Measurements from ENCODE around the gene RFX2. TPM values are rescaled to one million over a fixed set of nuclear protein-coding genes. Genes with fewer than 3 reads are reported as not detected.
A peak's percentile ranks its signal among the peaks of the same experiment; 100 is the strongest.

The RFX2 gene
- total and polyA plus RNA-seq, 2 experiments from 2014 or later, result 2.3 to 4.9 TPM

DNA sequence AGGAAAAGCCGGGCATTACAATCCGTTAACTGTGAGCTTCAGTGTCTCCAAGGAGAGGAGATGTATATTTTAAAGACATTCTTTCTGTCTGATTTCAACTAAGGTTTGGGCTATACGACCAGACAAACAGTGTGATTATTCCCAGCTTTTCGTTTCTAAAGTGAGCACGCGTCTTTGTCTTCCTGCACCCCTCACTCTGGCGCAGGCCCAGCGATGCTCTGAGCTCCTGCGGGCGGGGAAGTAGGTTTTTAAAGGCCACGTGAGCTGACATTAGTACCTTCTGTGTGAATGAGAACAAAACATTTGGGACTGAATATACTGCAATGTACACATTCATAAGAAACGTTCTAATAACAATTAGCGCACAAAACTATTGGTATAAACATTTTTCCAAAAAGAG lies 117.1 kb downstream of the RFX2 start:
- no peaks in the 10 kb centered on the region for H3K27me3 ChIP-seq
- H3K9me2 ChIP-seq (replicated peaks; ENCODE audit: insufficient read depth), result no peaks in the 10 kb centered on the region
- H3K36me3 ChIP-seq (replicated peaks; ENCODE audit: insufficient read depth, low read depth), result no peaks in the 10 kb centered on the region
- TF ChIP-seq EZH2phosphoT487 (IDR thresholded peaks at IDR 0.05; ENCODE audit: low read depth, severe bottlenecking, unreplicated experiment) (no peak), CTCF (IDR thresholded peaks at IDR 0.05; ENCODE audit: poor library complexity) (no peak), EZH2 (IDR thresholded peaks at IDR 0.05; ENCODE audit: borderline replicate concordance) (no peak)
- DNase-seq (ENCODE audit: low spot score), result no peak
- WGBS (ENCODE audit: low lambda C conversion rate, missing lambda C conversion rate), result 75% methylated on average over 13 of the region's 13 CpGs
- no peaks in the 10 kb centered on the region for H3K79me2 ChIP-seq
- peak overlapping the region; percentile 56 for H3K4me2 ChIP-seq
- peaks cover 17% of the 10 kb centered on the region for H3K4me1 ChIP-seq (ENCODE audit: insufficient read depth)
- H3K4me3 ChIP-seq, result no peak overlapping the region
- no peaks in the 10 kb centered on the region for H3K9me3 ChIP-seq (ENCODE audit: low read depth)
- H2AFZ ChIP-seq, result no peak overlapping the region
- no peaks in the 10 kb centered on the region for H4K20me1 ChIP-seq (ENCODE audit: insufficient read depth, poor library complexity, severe bottlenecking)
- H3K27ac ChIP-seq, result peak overlapping the region; percentile 46

GRCh38 chr19:5992756-5993155 lies 117.5 kb downstream of the RFX2 start:
- H3K36me3 ChIP-seq (replicated peaks; ENCODE audit: insufficient read depth, low read depth), result no peaks in the 10 kb centered on the region
- H3K4me3 ChIP-seq, result no peak overlapping the region
- peak overlapping the region; percentile 46 for H3K27ac ChIP-seq
- H3K79me2 ChIP-seq, result no peaks in the 10 kb centered on the region
- no peak overlapping the region for H2AFZ ChIP-seq
- H3K9me2 ChIP-seq (replicated peaks; ENCODE audit: insufficient read depth), result no peaks in the 10 kb centered on the region
- no peaks in the 10 kb centered on the region for H4K20me1 ChIP-seq (ENCODE audit: insufficient read depth, poor library complexity, severe bottlenecking)
- peaks cover 17% of the 10 kb centered on the region for H3K4me1 ChIP-seq (ENCODE audit: insufficient read depth)
- no peak for TF ChIP-seq EZH2phosphoT487 (IDR thresholded peaks at IDR 0.05; ENCODE audit: low read depth, severe bottlenecking, unreplicated experiment)
- TF ChIP-seq EZH2 (IDR thresholded peaks at IDR 0.05; ENCODE audit: borderline replicate concordance), result no peak
- TF ChIP-seq CTCF (IDR thresholded peaks at IDR 0.05; ENCODE audit: poor library complexity), result no peak
- DNase-seq (ENCODE audit: low spot score), result no peak
- no peaks in the 10 kb centered on the region for H3K27me3 ChIP-seq
- no peaks in the 10 kb centered on the region for H3K9me3 ChIP-seq (ENCODE audit: low read depth)
- H3K4me2 ChIP-seq, result no peak overlapping the region
- WGBS (ENCODE audit: low lambda C conversion rate, missing lambda C conversion rate), result 81% methylated on average over 11 of the region's 11 CpGs

DNA sequence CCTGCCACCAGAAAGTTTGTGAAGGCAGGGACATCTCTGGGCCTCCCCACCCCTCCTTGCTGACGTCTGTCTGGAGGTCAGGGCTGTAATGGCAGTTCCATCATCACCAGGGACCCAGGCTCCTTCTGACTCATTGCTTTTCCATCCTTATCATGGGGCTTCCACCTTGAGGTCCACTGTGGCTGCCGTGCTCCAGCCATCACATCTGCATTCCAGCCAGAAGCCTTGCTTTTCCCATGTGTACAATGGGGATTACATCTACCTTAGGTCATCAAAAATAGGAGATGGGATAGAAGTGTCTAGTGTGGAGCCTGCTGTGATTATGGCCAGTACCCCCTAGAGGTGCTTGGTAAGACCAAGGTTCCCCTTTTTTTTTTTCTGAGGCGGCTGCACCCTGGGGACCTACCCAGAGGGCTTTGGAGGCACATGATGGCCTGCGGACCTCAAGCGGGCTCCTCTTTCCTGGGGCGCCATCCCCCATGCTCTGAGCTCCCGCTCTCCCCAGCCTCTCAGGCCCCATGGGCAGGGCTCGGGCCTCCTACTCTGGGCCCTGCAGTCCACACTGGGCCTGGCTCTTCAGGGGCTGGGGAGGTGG lies 119.0 kb downstream of the RFX2 start:
- H3K27me3 ChIP-seq, result no peaks in the 10 kb centered on the region
- peaks cover 17% of the 10 kb centered on the region for H3K4me1 ChIP-seq (ENCODE audit: insufficient read depth)
- DNase-seq (ENCODE audit: low spot score), result no peak
- H3K79me2 ChIP-seq, result no peaks in the 10 kb centered on the region
- no peaks in the 10 kb centered on the region for H3K9me2 ChIP-seq (replicated peaks; ENCODE audit: insufficient read depth)
- no peak overlapping the region for H3K27ac ChIP-seq
- H3K4me3 ChIP-seq, result no peak overlapping the region
- H3K9me3 ChIP-seq (ENCODE audit: low read depth), result no peaks in the 10 kb centered on the region
- H3K4me2 ChIP-seq, result no peak overlapping the region
- no peaks in the 10 kb centered on the region for H3K36me3 ChIP-seq (replicated peaks; ENCODE audit: insufficient read depth, low read depth)
- H2AFZ ChIP-seq, result no peak overlapping the region
- no peaks in the 10 kb centered on the region for H4K20me1 ChIP-seq (ENCODE audit: insufficient read depth, poor library complexity, severe bottlenecking)
- TF ChIP-seq CTCF (IDR thresholded peaks at IDR 0.05; ENCODE audit: poor library complexity), result no peak
- no peak for TF ChIP-seq EZH2phosphoT487 (IDR thresholded peaks at IDR 0.05; ENCODE audit: low read depth, severe bottlenecking, unreplicated experiment)
- TF ChIP-seq EZH2 (IDR thresholded peaks at IDR 0.05; ENCODE audit: borderline replicate concordance), result no peak
- 94% methylated on average over 8 of the region's 8 CpGs for WGBS (ENCODE audit: low lambda C conversion rate, missing lambda C conversion rate)
